CD4-positive, alpha-beta T cell treated with Interleukin-6 for 4 hours (primary cell): Measurements from ENCODE around the gene KRTAP2-3.

Experiments
- DNase-seq: peaks from one replicate; pipeline ENCODE4 v3.0.0-alpha.2; 2020; ENCODE audit warnings: mixed read lengths

KRTAP2-3 gene

GRCh38 chr17:41026715-41027471 is 33.0 kb downstream of the KRTAP2-3 start, which contains the start of gene KRTAP1-5:
Gene KRTAP1-5, minus strand, starts transcription at chr17:41027208. Its CDS starts 53 bp downstream, at chr17:41027155.
- no peak for DNase-seq

DNA sequence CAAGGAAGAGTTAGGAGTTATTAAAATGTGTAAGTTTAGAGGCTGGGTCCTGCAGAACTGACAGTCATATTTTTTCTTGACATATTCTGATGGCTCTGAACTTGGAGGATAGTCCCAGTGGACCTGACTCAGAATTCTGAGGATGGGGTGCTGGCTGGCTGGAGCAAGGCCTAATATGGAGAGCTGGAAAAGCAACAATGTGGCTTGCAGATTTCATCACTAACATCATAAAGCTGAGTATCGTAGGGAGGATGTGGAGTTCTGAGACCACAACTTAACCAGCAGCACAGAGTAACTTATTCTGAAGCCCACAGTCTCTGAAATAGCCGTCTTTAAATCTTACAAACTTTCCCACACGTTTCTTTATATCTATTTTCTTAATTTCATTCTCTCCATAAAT is 35.2 kb downstream of the KRTAP2-3 start:
- DNase-seq: no peak

- DNase-seq: no peak
Observed at GRCh38 chr17:41020336-41020735, 39.6 kb downstream of the KRTAP2-3 start.

DNA sequence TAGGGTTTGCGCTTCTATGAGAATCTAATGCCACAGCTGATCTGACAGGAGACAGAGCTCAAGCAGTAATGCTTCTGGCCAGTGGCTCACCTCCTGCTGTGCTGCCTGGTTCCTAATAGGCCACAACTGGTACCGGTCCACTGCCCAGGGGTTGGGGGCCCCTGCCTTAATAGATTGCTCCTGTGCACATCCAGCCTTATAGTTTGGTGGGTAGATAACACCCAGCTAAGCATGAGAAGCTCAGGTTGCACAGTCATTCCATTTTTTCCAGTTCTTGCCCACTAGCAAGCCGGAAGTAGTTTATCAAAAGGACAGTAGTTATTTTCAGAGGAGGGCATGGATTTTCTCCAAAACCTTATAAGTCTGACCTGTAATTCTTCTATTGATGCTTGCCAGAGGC is 40.5 kb downstream of the KRTAP2-3 start:
- DNase-seq: no peak

DNA sequence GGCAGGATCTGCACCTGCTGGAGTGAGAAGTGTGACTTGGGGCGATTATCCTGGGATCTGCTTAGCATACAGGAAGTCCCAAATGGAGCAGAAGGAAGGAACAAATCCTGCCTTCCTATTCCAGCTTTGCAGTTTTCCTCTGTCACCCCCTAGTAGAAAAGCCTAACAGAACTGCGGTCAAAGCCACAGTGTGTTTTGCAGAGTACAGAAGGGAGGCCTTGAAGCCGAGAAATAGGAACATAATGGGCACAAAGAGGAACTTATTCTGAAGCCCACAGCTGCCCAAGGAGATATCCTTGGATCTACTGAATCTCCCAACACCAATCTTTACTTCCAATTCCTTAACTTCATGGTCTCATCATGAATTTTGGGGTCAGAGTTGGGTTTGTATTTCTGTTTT is 41.4 kb downstream of the KRTAP2-3 start:
- DNase-seq: no peak

GRCh38 chr17:41016578-41017215 is 43.2 kb downstream of the KRTAP2-3 start:
- DNase-seq: no peak

- DNase-seq: no peak
Observed at GRCh38 chr17:41015454-41015853, 44.5 kb downstream of the KRTAP2-3 start.

DNA sequence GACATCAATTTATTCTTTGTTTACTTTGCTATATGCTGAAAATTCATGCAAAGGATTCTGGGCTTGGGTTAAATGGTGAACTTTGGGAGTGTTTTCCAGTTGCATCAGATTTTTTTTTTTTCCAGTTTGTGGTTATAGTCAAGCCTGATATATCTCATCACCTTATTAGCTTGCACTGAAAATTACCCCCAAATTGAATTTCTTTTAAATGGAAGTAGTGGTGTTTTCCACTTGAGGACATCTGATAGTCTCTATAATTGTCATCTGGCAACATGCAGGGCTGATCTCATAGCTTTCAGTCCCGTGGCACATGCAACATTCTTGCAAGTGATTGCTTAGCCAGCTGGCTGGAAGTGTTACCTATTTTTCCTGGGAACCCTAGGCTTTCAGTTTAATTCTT is 46.3 kb downstream of the KRTAP2-3 start:
- no peak for DNase-seq

DNA sequence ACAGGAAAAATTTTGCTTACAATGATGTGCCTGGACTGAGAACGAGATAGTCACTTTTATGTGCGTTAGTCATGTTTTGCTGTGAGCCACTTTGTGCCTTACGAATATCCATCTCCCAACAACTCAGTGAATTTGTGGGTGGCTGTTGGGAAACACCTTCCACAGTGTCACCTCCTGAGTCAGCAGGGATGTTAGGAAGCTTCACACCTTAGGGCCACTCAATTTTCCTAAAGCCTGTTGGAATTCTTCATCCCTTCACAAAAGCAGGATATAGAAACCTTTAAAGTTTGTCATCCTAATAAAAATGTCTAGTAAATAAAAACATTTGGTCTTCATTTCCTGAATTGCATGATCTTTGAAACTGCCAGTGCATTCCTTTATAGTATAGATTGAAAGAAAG is 46.7 kb downstream of the KRTAP2-3 start:
- no peak for DNase-seq

DNA sequence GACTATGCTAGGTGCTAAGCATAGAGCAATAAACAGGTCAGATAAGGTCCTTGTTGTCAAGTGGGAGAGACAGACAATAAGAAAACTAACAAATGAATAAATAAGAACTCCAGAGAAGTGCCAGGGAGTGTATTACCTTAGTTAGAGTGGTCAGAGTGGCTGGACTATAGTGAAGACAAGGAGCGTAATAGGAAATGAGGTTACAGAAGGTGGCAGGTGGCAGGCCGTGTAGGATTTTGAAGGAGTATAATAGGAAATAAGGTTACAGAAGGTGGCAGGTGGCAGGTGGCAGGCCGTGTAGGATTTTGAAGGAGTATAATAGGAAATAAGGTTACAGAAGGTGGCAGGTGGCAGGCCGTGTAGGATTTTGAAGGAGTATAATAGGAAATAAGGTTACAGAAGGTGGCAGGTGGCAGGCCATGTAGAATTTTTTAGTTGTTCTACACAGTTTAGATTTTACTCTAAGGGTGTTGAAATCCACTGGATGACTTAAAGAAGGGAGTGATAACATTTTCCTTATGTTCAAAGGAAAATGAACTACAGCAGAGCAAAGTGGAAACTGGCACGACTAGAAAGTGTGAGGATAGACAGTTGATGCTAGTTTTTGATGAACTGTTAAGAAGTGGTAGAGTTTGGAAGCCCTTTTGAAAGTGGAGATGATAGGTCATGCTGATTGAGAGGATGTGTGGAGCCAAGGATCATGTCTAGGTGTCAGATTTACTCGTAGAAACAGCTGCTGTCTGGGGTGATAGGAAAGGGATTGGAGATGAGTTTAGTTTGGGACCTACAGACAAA is 47.4 kb downstream of the KRTAP2-3 start:
- DNase-seq: no peak

DNA sequence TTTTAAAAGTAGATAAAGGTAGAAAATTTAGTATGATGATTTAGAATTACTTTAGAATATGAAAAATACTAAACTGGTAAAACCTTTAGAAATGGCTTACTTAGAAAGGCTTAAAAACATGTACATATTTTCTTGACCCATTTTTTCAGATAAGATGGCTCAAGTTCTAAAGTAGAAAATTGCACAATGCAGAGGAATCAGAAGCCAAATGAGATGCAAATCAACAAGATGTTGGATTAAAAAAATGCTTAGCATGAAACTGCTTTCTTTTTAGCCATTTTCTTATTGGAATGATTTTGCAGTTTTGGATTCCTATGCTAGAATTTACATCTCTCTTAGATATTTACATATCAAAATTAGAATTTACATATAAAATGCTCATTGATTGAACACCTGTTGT is 49.5 kb downstream of the KRTAP2-3 start:
- no peak for DNase-seq

DNA sequence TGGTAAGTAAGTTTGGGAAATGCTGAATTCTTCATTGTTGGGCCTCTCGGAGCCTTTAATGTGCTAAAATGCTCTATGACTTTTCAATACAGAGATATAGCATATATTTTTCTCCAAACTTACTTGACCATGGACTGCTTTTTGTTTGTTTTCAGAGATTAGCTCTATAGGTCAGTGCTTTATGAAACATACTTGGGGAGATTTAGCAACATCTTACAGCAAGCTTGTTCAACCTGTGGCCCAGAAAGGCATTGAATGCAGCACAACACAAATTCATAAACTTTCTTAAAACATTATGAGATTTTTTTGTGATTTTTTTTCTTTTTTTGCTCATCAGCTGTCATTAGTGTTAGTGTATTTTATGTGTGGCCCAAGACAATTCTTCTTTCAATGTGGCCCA is 50.0 kb downstream of the KRTAP2-3 start:
- no peak for DNase-seq

DNA sequence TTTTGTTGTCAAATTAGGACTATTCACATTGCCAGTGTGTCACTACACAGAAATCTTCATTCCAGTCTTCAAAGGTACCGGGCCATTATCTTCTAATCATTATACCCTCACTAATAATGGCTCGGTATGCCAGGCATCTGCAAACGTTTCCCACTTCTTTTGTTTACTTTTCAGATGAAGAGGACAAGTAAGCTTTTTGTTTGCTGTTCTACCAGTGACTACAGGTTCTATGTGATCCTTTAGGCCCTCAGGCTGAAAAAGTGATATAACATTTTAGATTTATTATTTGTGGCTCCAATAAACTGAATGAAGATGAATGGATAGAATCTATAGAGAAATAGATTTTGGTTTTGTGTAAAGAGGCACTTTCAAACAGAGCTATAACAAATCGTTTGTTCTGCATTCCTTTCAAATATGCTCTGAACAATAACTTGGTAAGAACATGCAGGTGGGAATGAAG is 50.6 kb downstream of the KRTAP2-3 start:
- no peak for DNase-seq
